WTC11 (cell line): Measurements from ENCODE around the gene MRPS33. TPM values are rescaled to one million over a fixed set of nuclear protein-coding genes. Genes with fewer than 3 reads are reported as not detected.

ENCODE experiments used
- AR ChIP-seq: fragments of 250-450 bp; sonication (Bioruptor Pico); IDR thresholded peaks from 2 replicates; pipeline ENCODE4 v1.9.0; 2021; ENCODE audit warnings: mild to moderate bottlenecking
- ARID4B ChIP-seq: sonication (generic); formaldehyde crosslinking; IDR thresholded peaks from 2 replicates; pipeline ENCODE4 v1.8.0; 2023; ENCODE audit warnings: missing genetic modification reagents, mild to moderate bottlenecking, borderline replicate concordance
- ATF3 ChIP-seq: sonication (generic); formaldehyde crosslinking; conservative IDR thresholded peaks from 2 replicates; pipeline ENCODE4 v1.8.1; 2022; ENCODE audit warnings: mild to moderate bottlenecking, missing genetic modification reagents
- CREB1 ChIP-seq: sonication (generic); formaldehyde crosslinking; IDR thresholded peaks from 2 replicates; pipeline ENCODE4 v1.8.0; 2023; ENCODE audit warnings: mild to moderate bottlenecking, missing genetic modification reagents
- CREM ChIP-seq: sonication (generic); formaldehyde crosslinking; IDR thresholded peaks from 2 replicates; pipeline ENCODE4 v1.8.1; 2022; ENCODE audit warnings: mild to moderate bottlenecking, missing genetic modification reagents, moderate library complexity
- E2F5 ChIP-seq: sonication (generic); formaldehyde crosslinking; IDR thresholded peaks from 2 replicates; pipeline ENCODE4 v1.8.1; 2022; ENCODE audit warnings: mild to moderate bottlenecking, moderate library complexity, missing genetic modification reagents
- ERG ChIP-seq: fragments of 250-450 bp; sonication (Bioruptor Pico); IDR thresholded peaks from 2 replicates; pipeline ENCODE4 v1.8.0; 2021; ENCODE audit warnings: mild to moderate bottlenecking
- ESRRA ChIP-seq: sonication (generic); formaldehyde crosslinking; IDR thresholded peaks from 2 replicates; pipeline ENCODE4 v1.8.1; 2022; ENCODE audit warnings: mild to moderate bottlenecking, missing genetic modification reagents, borderline replicate concordance
- ETV6 ChIP-seq: sonication (generic); formaldehyde crosslinking; IDR thresholded peaks from 2 replicates; pipeline ENCODE4 v1.8.1; 2022; ENCODE audit warnings: mild to moderate bottlenecking, missing genetic modification reagents
- GABPB1 ChIP-seq: sonication (generic); formaldehyde crosslinking; IDR thresholded peaks from 2 replicates; pipeline ENCODE4 v1.8.1; 2023; ENCODE audit warnings: mild to moderate bottlenecking, missing genetic modification reagents
- GTF2I ChIP-seq: fragments of 250-450 bp; sonication (Bioruptor Pico); conservative IDR thresholded peaks from 2 replicates; pipeline ENCODE4 v1.4.0; 2021; ENCODE audit warnings: mild to moderate bottlenecking
- JUN ChIP-seq: sonication (generic); formaldehyde crosslinking; IDR thresholded peaks from 2 replicates; pipeline ENCODE4 v1.8.0; 2023; ENCODE audit warnings: mild to moderate bottlenecking, missing genetic modification reagents
- MLX ChIP-seq: sonication (generic); formaldehyde crosslinking; IDR thresholded peaks from 2 replicates; pipeline ENCODE4 v1.8.1; 2023; ENCODE audit warnings: mild to moderate bottlenecking, missing genetic modification reagents, moderate library complexity
- NFATC4 ChIP-seq: fragments of 250-450 bp; sonication (Bioruptor Pico); IDR thresholded peaks from 2 replicates; pipeline ENCODE4 v1.9.0; 2021; ENCODE audit warnings: mild to moderate bottlenecking
- SMAD3 ChIP-seq: sonication (generic); formaldehyde crosslinking; IDR thresholded peaks from 2 replicates; pipeline ENCODE4 v1.8.0; 2022; ENCODE audit warnings: missing genetic modification reagents, mild to moderate bottlenecking, borderline replicate concordance
- TEAD1 ChIP-seq: sonication (generic); formaldehyde crosslinking; IDR thresholded peaks from 2 replicates; pipeline ENCODE4 v1.8.0; 2022; ENCODE audit warnings: mild to moderate bottlenecking, missing genetic modification reagents
- TP53 ChIP-seq: sonication (generic); formaldehyde crosslinking; IDR thresholded peaks from 2 replicates; pipeline ENCODE4 v1.8.1; 2023; ENCODE audit warnings: mild to moderate bottlenecking, missing genetic modification reagents
- USF2 ChIP-seq: sonication (generic); formaldehyde crosslinking; IDR thresholded peaks from 2 replicates; pipeline ENCODE4 v1.8.1; 2023; ENCODE audit warnings: mild to moderate bottlenecking, missing genetic modification reagents, moderate library complexity
- ZBTB43 ChIP-seq: sonication (generic); formaldehyde crosslinking; IDR thresholded peaks from 2 replicates; pipeline ENCODE4 v1.8.1; 2023; ENCODE audit warnings: mild to moderate bottlenecking, missing genetic modification reagents
- ZNF532 ChIP-seq: fragments of 250-450 bp; sonication (Bioruptor Pico); IDR thresholded peaks from 2 replicates; pipeline ENCODE4 v1.9.0; 2021; ENCODE audit warnings: mild to moderate bottlenecking, borderline replicate concordance
- total RNA-seq: library from RNA; stranded (reverse); gene quantifications from 3 replicates; pipeline ENCODE4 v1.2.3, GENCODE V29; 2021

The MRPS33 gene
- total RNA-seq, 1 experiment from 2014 or later = 63.5 TPM

- TF ChIP-seq ARID4B = peak; percentile 82; the same call in 1 of the 2 replicates
- TF ChIP-seq AR = no peak
- TF ChIP-seq MLX (CRISPR knock-in tag) = no peak
- TF ChIP-seq E2F5 (CRISPR knock-in tag) = no peak
- peak; percentile 60; the same call in 1 of the 2 replicates for TF ChIP-seq SMAD3 (CRISPR knock-in tag)
- peak; percentile 64 for TF ChIP-seq TEAD1 (CRISPR knock-in tag)
- TF ChIP-seq TP53 (CRISPR knock-in tag) = no peak
- TF ChIP-seq ERG (CRISPR knock-in tag) = no peak
- TF ChIP-seq GABPB1 (CRISPR knock-in tag) = peak; percentile 68
- TF ChIP-seq ZNF532 (CRISPR knock-in tag) = no peak; the same call in 1 of the 2 replicates
- 0 out of 2 replicates have a peak, but pooled peaks have one; percentile 60 for TF ChIP-seq ZBTB43 (CRISPR knock-in tag)
- peak; percentile 93 for TF ChIP-seq ETV6
- TF ChIP-seq CREM (CRISPR knock-in tag) = peak; percentile 53; the same call in 1 of the 2 replicates
- no peak for TF ChIP-seq CREB1 (CRISPR knock-in tag)
- no peak for TF ChIP-seq ATF3 (CRISPR knock-in tag)
- no peak for TF ChIP-seq NFATC4 (CRISPR knock-in tag)
- TF ChIP-seq JUN (CRISPR knock-in tag) = no peak
- TF ChIP-seq ESRRA (CRISPR knock-in tag) = peak; percentile 79
- no peak for TF ChIP-seq USF2 (CRISPR knock-in tag)
- no peak for TF ChIP-seq GTF2I (CRISPR knock-in tag)
These were observed at the start of gene MRPS33 (continued) for GRCh38 chr7:141014524-141015395.
